K562 (cell line): ENCODE measurements around the gene ZNF865. TPM values are rescaled to one million over a fixed set of nuclear protein-coding genes. Genes with fewer than 3 reads are reported as not detected.

ENCODE experiments used
- ATAC-seq: fragments of 200-7000 bp; cut with Tn5 transposase; 3 replicates; pipeline ENCODE4 v1.9.1; 2020; ENCODE audit warnings: moderate library complexity
- BruUV-seq: library from RNA; stranded (reverse); fragments of 400-500 nt; replicated peaks from 2 replicates; lab custom pipeline; 2021; lab: Mats Ljungman, UMichigan
- CTCF ChIA-PET: fragments of 300-600 bp; formaldehyde crosslinking; extraction: SDS; loops from one replicate; lab custom pipeline; 2021; ENCODE audit warnings: low intra/inter-chr PET ratio; lab: Yijun Ruan, JAX
- POLR2A ChIA-PET: fragments of 300-600, 350-650 bp; sonication (Branson Sonifier 250); formaldehyde crosslinking; extraction: SDS; loops from one replicate; lab custom pipeline; 2021; ENCODE audit warnings: antibody characterized with exemption, inconsistent platforms; lab: Yijun Ruan, JAX
- DNase-seq, 4 experiments: peaks; one replicate each; pipeline versions ENCODE4 v3.0.0 to v3.0.0-alpha.2; 2011 to 2018; ENCODE audit warnings: low spot score in 3 of 4, mixed read lengths in 3 of 4; ENCODE audit errors: extremely low read depth in 1 of 4
- FAIRE-seq: peaks from 2 replicates; lab custom pipeline; 2011; peaks lifted over from hg19 to GRCh38; lab: Jason Lieb, UNC
- H2AFZ ChIP-seq: 2 replicates; pipeline ENCODE4 v1.6.0; 2011; ENCODE audit warnings: low read depth, low read length, control low read depth, inconsistent platforms
- H3K27ac ChIP-seq: fragments of 200-600 bp; 3 replicates; pipeline ENCODE4 v1.8.0; 2011; ENCODE audit warnings: low read depth, mild to moderate bottlenecking, control low read depth, inconsistent platforms, low read length, moderate library complexity, mixed read lengths; ENCODE audit errors: extremely low read depth
- H3K27me3 ChIP-seq, 2 experiments: fragments of 300-600 bp in 1 of 2; 2 replicates in 1 of 2; 3 replicates in 1 of 2; pipeline versions ENCODE4 v1.6.0 to v1.8.0; 2011; ENCODE audit warnings: inconsistent platforms in 2 of 2, low read length in 2 of 2, mild to moderate bottlenecking in 1 of 2, mixed read lengths in 1 of 2, moderate library complexity in 1 of 2; ENCODE audit not compliant: control insufficient read depth in 2 of 2, insufficient read depth in 2 of 2
- H3K36me3 ChIP-seq: fragments of 300-600 bp; 3 replicates; pipeline ENCODE4 v1.8.0; 2011; ENCODE audit warnings: mild to moderate bottlenecking, low read length, inconsistent platforms; ENCODE audit not compliant: control insufficient read depth, insufficient read depth
- H3K4me1 ChIP-seq, 2 experiments: fragments of 200-600 bp in 1 of 2; replicated peaks in 1 of 2; 2 replicates in 1 of 2; 3 replicates in 1 of 2; pipeline versions ENCODE4 v1.5.1 to v1.8.0; 2011; ENCODE audit warnings: inconsistent platforms in 2 of 2, low read length in 2 of 2, mild to moderate bottlenecking in 1 of 2, mixed read lengths in 1 of 2, moderate library complexity in 1 of 2; ENCODE audit not compliant: control insufficient read depth in 2 of 2, insufficient read depth in 2 of 2
- H3K4me2 ChIP-seq: 2 replicates; pipeline ENCODE4 v1.6.1; 2011; ENCODE audit warnings: low read length, control low read depth, inconsistent platforms, mixed read lengths; ENCODE audit not compliant: insufficient read depth
- H3K4me3 ChIP-seq: fragments of 200-600 bp; sonication (generic), shearing (Covaris generic); 2 replicates; pipeline ENCODE4 v1.5.1; 2016; ENCODE audit warnings: control low read depth, inconsistent platforms
- H3K79me2 ChIP-seq: fragments of 200-600 bp; 3 replicates; pipeline ENCODE4 v1.8.0; 2011; ENCODE audit warnings: low read length, inconsistent platforms; ENCODE audit not compliant: control insufficient read depth, insufficient read depth
- H3K9ac ChIP-seq, 2 experiments: 2 replicates each; pipeline versions ENCODE4 v1.6.0 to v1.6.1; 2011; ENCODE audit warnings: low read depth in 2 of 2, low read length in 2 of 2, control low read depth in 1 of 2, inconsistent platforms in 1 of 2, mild to moderate bottlenecking in 1 of 2, mixed read lengths in 1 of 2; ENCODE audit not compliant: insufficient read depth in 1 of 2
- H3K9me1 ChIP-seq: one replicate; pipeline ENCODE4 v1.6.0; 2011; ENCODE audit warnings: inconsistent platforms, mild to moderate bottlenecking, low read length, moderate library complexity; ENCODE audit not compliant: control insufficient read depth, insufficient read depth
- H3K9me3 ChIP-seq: replicated peaks from 2 replicates; pipeline ENCODE4 v1.5.1; 2011; ENCODE audit warnings: low read depth, low read length, inconsistent platforms; ENCODE audit not compliant: control insufficient read depth, insufficient read depth
- H4K20me1 ChIP-seq: replicated peaks from 2 replicates; pipeline ENCODE4 v1.6.1; 2011; ENCODE audit warnings: low read length, inconsistent platforms, mixed read lengths; ENCODE audit not compliant: control insufficient read depth, insufficient read depth
- ATF1 ChIP-seq, 2 experiments: fragments of 450-650 bp in 1 of 2; IDR thresholded peaks; 2 replicates each; pipeline ENCODE4 v1.6.1; 2016; ENCODE audit warnings: missing compliant biosample characterization in 1 of 2, missing genetic modification characterization in 1 of 2
- BRCA1 ChIP-seq, 2 experiments: fragments of 450-650 bp in 1 of 2; sonication (generic) in 1 of 2; formaldehyde crosslinking in 1 of 2; IDR thresholded peaks; 2 replicates each; pipeline versions ENCODE4 v1.5.0 to v1.6.1; 2017 to 2020; ENCODE audit warnings: mild to moderate bottlenecking in 1 of 2, missing genetic modification reagents in 1 of 2
- CCAR2 ChIP-seq: fragments of 200-400 bp; formaldehyde crosslinking; IDR thresholded peaks from 2 replicates; pipeline ENCODE4 v1.6.1; 2017; ENCODE audit warnings: mild to moderate bottlenecking, low read depth, low read length
- GABPB1 ChIP-seq: sonication (generic); formaldehyde crosslinking; IDR thresholded peaks from 2 replicates; pipeline ENCODE4 v1.8.0; 2022; ENCODE audit warnings: mild to moderate bottlenecking, missing genetic modification reagents
- GATA2 ChIP-seq: sonication (generic); formaldehyde crosslinking; IDR thresholded peaks from 2 replicates; pipeline ENCODE4 v1.4.0; 2020; ENCODE audit warnings: mild to moderate bottlenecking, missing genetic modification reagents
- ILK ChIP-seq: fragments of 450-650 bp; IDR thresholded peaks from 2 replicates; pipeline ENCODE4 v1.6.1; 2016; ENCODE audit warnings: missing genetic modification characterization, low read depth, mild to moderate bottlenecking, missing compliant biosample characterization, moderate library complexity, borderline replicate concordance
- KDM5B ChIP-seq: fragments of 200-600 bp; sonication (generic); IDR thresholded peaks from 2 replicates; pipeline ENCODE4 v1.6.1; 2012; ENCODE audit warnings: low read depth, mild to moderate bottlenecking, moderate library complexity, low read length, control low read depth, inconsistent platforms; ENCODE audit not compliant: insufficient replicate concordance
- MEIS2 ChIP-seq: fragments of 450-650 bp; IDR thresholded peaks from 2 replicates; pipeline ENCODE4 v1.6.1; 2014; ENCODE audit warnings: mild to moderate bottlenecking; ENCODE audit not compliant: partially characterized antibody
- MITF ChIP-seq: IDR thresholded peaks from 2 replicates; pipeline ENCODE4 v1.6.1; 2014; ENCODE audit warnings: antibody characterized with exemption
- POLR2G ChIP-seq: fragments of 200-400 bp; formaldehyde crosslinking; IDR thresholded peaks from 2 replicates; pipeline ENCODE4 v1.6.1; 2017; ENCODE audit warnings: low read depth, mild to moderate bottlenecking, antibody characterized with exemption, low read length, moderate library complexity
- RBM22 ChIP-seq: fragments of 200-400 bp; formaldehyde crosslinking; IDR thresholded peaks from 2 replicates; pipeline ENCODE4 v1.6.1; 2018; ENCODE audit warnings: low read length, low read depth; ENCODE audit not compliant: poor library complexity, severe bottlenecking
- U2AF1 ChIP-seq: fragments of 200-400 bp; formaldehyde crosslinking; optimal IDR thresholded peaks from 2 replicates; pipeline ENCODE3; 2017; ENCODE audit warnings: mild to moderate bottlenecking, low read depth, low read length, moderate library complexity
- WHSC1 ChIP-seq: IDR thresholded peaks from one replicate; pipeline ENCODE4 v1.6.1; 2012; ENCODE audit warnings: low read length, control low read depth, inconsistent platforms
- ZEB2 ChIP-seq: fragments of 450-650 bp; IDR thresholded peaks from 2 replicates; pipeline ENCODE4 v1.6.1; 2016
- ZNF324 ChIP-seq: fragments of 250-450 bp; sonication (Bioruptor Pico); IDR thresholded peaks from 2 replicates; pipeline ENCODE4 v1.4.0; 2020; ENCODE audit warnings: mild to moderate bottlenecking
- WGBS: fragments of 100-300 bp; shearing (Covaris generic); methylation state at CpG from one replicate; pipeline ENCODE4 v1.1.6; 2016; ENCODE audit warnings: low coverage, mixed read lengths; ENCODE audit not compliant: insufficient coverage; ENCODE audit errors: missing lambda C conversion rate; 5-methylcytosine and 5-hydroxymethylcytosine counted together
- in situ Hi-C: fragments of 300-500 bp; cut with MboI; formaldehyde crosslinking; loops from 4 replicates; pipeline ENCODE4 v1.15.0; 2018; ENCODE audit warnings: inconsistent platforms, mixed read lengths
- intact Hi-C: fragments of 100-400 bp; cut with micrococcal nuclease; formaldehyde crosslinking; loops from 2 replicates; pipeline ENCODE4 v1.14.2; 2022
- polyA plus RNA-seq, 8 experiments: library from polyadenylated mRNA; depleted of rRNA in 4 of 8; stranded (reverse) in 5 of 8; unstranded in 3 of 8; fragments of >200 nt; fragmentation: Nextera tagmentation in 2 of 8; fragmentation: Illumina TruSeq in 1 of 8; extraction: Ambion mirVana in 2 of 8; extraction: Trizol in 1 of 8; gene quantifications; 2 replicates each; pipeline versions ENCODE4 v1.2.1 to v1.2.3, GENCODE V29; 2011 to 2014; ENCODE audit warnings: inconsistent platforms in 1 of 8, missing spikeins in 1 of 8
- total RNA-seq, 7 experiments: library from RNA; depleted of rRNA in 6 of 7; stranded (reverse); fragments of >200 nt in 6 of 7; fragmentation: Illumina TruSeq in 2 of 7; extraction: Trizol in 2 of 7; gene quantifications; 2 replicates each; pipeline versions ENCODE4 v1.2.1 to v1.2.3, GENCODE V29; 2011 to 2021; ENCODE audit warnings: low replicate concordance in 1 of 7
- TF ChIP-seq, protein P1 (sequence below): sonication (generic); formaldehyde crosslinking; IDR thresholded peaks from 2 replicates; pipeline ENCODE4 v1.8.0; 2022; ENCODE audit warnings: missing genetic modification reagents, mild to moderate bottlenecking, moderate library complexity, borderline replicate concordance
- TF ChIP-seq, protein P2 (sequence below): fragments of 250-450 bp; sonication (Bioruptor Pico); IDR thresholded peaks from 2 replicates; pipeline ENCODE4 v1.4.0; 2020; ENCODE audit warnings: mild to moderate bottlenecking

Gene ZNF865
- total and polyA plus RNA-seq, 9 of the 15 experiments (the other 6 are each of a cell fraction or from before 2014, with no cell fraction given), result 0.40 to 18.8 (median 1.6) TPM; not detected in 2

- Histone ChIP-seq H3K79me2 (peaks cover 79% of the 10 kb centered on the region), H3K27me3 (no peaks in the 10 kb centered on the region), H3K36me3 (peaks cover 29% of the 10 kb centered on the region; the same call in 2 of the 3 replicates), H4K20me1 (no peaks in the 10 kb centered on the region), H3K4me3 (peak overlapping the region; percentile 94), H3K9me3 (no peaks in the 10 kb centered on the region), H3K9me1 (no peaks in the 10 kb centered on the region), H3K9ac (peak overlapping the region; percentile 88 to 98; a peak in 3 of 4 replicates), H3K4me1 (peaks cover 42 to 77% of the 10 kb centered on the region in 2 experiments), H2AFZ (no peak overlapping the region), H3K4me2 (peak overlapping the region; percentile 90), H3K27ac (no peak overlapping the region; the same call in 2 of the 3 replicates)
- ATAC-seq (no peak), DNase-seq (no peak), FAIRE-seq (no peak)
- ChIA-PET POLR2A (interaction anchor here (0.9 to 1.2 kb wide), 2 partner anchors 9 to 27 kb away, joined by 3 to 6 read pairs; partner anchors contain the start of gene U2AF2), CTCF (interaction anchor here (1.0 kb wide), 1 partner anchor 9 kb away, joined by 3 read pairs; no protein-coding TSS in a partner anchor)
- in situ Hi-C loops (loop anchor here (25.0 kb wide), 2 partner anchors 508 to 667 kb away; partner anchors contain the start of genes TNNT1 and ZSCAN5A), intact Hi-C loops (no loop called here)
- BruUV-seq, result no TSS peak
- 86% methylated on average over 11 of the region's 28 CpGs for WGBS
- peak; percentile 85 for TF ChIP-seq RBM22
- no peak for TF ChIP-seq KDM5B
- TF ChIP-seq ILK (tag), result no peak
- TF ChIP-seq, protein P1, sequence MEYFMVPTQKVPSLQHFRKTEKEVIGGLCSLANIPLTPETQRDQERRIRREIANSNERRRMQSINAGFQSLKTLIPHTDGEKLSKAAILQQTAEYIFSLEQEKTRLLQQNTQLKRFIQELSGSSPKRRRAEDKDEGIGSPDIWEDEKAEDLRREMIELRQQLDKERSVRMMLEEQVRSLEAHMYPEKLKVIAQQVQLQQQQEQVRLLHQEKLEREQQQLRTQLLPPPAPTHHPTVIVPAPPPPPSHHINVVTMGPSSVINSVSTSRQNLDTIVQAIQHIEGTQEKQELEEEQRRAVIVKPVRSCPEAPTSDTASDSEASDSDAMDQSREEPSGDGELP (CRISPR knock-in tag), result peak; percentile 1; the same call in 1 of the 2 replicates
- TF ChIP-seq GATA2 (CRISPR knock-in tag), result no peak
- TF ChIP-seq ZNF324 (CRISPR knock-in tag), result no peak
- no peak for TF ChIP-seq CCAR2
- TF ChIP-seq ZEB2, result no peak
- no peak for TF ChIP-seq MITF
- TF ChIP-seq POLR2G, result peak; percentile 80
- no peak for TF ChIP-seq ATF1 (CRISPR knock-in tag; IDR thresholded peaks at IDR 0.05)
- TF ChIP-seq ATF1 (tag; IDR thresholded peaks at IDR 0.05), result no peak
- no peak for TF ChIP-seq BRCA1 (IDR thresholded peaks at IDR 0.05)
- no peak for TF ChIP-seq BRCA1 (CRISPR knock-in tag; IDR thresholded peaks at IDR 0.05)
- TF ChIP-seq GABPB1 (CRISPR knock-in tag), result no peak
- TF ChIP-seq WHSC1, result no peak
- no peak for TF ChIP-seq MEIS2
- no peak for TF ChIP-seq U2AF1
- TF ChIP-seq, protein P2, sequence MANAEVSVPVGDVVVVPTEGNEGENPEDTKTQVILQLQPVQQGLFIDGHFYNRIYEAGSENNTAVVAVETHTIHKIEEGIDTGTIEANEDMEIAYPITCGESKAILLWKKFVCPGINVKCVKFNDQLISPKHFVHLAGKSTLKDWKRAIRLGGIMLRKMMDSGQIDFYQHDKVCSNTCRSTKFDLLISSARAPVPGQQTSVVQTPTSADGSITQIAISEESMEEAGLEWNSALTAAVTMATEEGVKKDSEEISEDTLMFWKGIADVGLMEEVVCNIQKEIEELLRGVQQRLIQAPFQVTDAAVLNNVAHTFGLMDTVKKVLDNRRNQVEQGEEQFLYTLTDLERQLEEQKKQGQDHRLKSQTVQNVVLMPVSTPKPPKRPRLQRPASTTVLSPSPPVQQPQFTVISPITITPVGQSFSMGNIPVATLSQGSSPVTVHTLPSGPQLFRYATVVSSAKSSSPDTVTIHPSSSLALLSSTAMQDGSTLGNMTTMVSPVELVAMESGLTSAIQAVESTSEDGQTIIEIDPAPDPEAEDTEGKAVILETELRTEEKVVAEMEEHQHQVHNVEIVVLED (CRISPR knock-in tag), result no peak
Observed at GRCh38 chr19:55644842-55645511, 39.5 kb downstream of the ZNF865 start.
